ENCODE results near the gene RHOF.

Gene RHOF, protein sequence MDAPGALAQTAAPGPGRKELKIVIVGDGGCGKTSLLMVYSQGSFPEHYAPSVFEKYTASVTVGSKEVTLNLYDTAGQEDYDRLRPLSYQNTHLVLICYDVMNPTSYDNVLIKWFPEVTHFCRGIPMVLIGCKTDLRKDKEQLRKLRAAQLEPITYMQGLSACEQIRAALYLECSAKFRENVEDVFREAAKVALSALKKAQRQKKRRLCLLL

DNA sequence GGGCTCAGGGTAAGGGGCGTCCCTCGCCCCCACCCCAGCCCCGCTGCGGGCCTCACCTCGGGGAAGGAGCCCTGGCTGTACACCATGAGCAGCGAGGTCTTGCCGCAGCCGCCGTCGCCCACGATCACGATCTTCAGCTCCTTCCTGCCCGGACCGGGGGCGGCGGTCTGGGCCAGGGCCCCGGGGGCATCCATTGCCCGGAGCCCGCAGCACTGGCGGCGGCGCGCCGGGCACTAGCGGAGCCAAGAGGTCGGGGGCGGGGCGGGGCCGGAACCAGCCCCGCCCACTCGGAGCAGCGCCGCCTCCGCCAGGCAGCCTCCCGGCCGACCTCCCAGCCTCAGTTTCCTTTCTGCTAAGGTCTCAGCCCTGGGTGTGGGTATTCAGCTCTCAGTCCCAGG lies at the start of gene RHOF:
RHOF (minus strand) TSS at position 249 of the 398 bp plus-strand sequence; CDS start at position 194, 55 bp downstream.
- Histone ChIP-seq H3K27me3 (ENCODE audit: control insufficient read depth in 2 of 2, insufficient read depth in 2 of 2, low read length in 2 of 2) (no peaks in the 10 kb centered on the region), H3K4me3 (ENCODE audit: low read length in 2 of 2) (peak within 1 kb of the TSS; percentile 64 to 79), H3K9me3 (ENCODE audit: control insufficient read depth in 2 of 2, low read length in 2 of 2) (no peaks in the 10 kb centered on the region), H3K36me3 (ENCODE audit: control insufficient read depth in 2 of 2, insufficient read depth in 2 of 2, low read length in 2 of 2) (peaks cover 0 to 8% of the 10 kb centered on the region in 2 donors), H3K4me1 (ENCODE audit: control insufficient read depth in 2 of 2, insufficient read depth in 2 of 2, low read length in 2 of 2) (peaks cover 61 to 78% of the 10 kb centered on the region in 2 donors), H3K9ac (ENCODE audit: low read depth in 1 of 2, low read length in 2 of 2) (peak within 1 kb of the TSS; percentile 74 to 79), H3K27ac (ENCODE audit: low read depth in 2 of 2, low read length in 2 of 2) (peak within 1 kb of the TSS; percentile 87 to 91)

DNA sequence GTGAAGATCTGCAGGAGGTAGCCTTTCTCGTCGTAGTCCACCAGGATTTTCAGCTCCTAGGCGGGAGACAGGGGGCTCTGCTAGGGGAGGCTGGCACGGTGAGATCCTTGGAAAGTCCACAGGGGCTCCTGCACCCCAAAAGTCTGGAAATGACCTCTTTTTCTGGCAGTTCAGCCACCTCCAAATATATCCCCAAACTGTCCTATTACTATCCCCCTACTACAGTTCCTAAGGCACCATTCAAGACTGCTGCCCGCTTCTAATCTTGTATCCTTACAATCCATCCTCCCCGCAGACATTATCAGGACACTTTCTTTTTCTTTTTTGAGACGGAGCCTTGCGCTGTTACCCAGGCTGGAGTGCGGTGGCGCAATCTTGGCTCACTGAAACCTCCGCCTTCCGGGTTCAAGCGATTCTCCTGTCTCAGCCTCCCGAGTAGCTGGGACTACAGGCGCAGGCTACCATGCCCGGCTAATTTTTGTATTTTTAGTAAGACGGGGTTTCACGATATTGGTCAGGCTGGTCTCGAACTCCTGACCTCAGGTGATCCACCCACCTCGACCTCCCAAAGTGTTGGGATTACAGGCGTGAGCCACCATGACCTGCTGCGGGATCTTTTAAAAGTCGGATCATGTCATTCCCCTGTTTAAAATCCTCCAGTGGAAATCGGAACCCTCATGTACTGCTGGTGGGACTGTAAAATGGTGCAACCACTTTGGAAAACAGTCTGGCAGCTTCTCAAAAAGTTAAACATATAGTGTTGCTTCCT lies 46.7 kb upstream of the RHOF start:
- H3K9ac ChIP-seq (ENCODE audit: low read depth in 1 of 2, low read length in 2 of 2), result peak overlapping the region; percentile 67 to 74
- H3K4me1 ChIP-seq (ENCODE audit: control insufficient read depth in 2 of 2, insufficient read depth in 2 of 2, low read length in 2 of 2), result peaks cover 0 to 4% of the 10 kb centered on the region in 2 donors
- no peaks in the 10 kb centered on the region for H3K27me3 ChIP-seq (ENCODE audit: control insufficient read depth in 2 of 2, insufficient read depth in 2 of 2, low read length in 2 of 2)
- H3K9me3 ChIP-seq (ENCODE audit: control insufficient read depth in 2 of 2, low read length in 2 of 2), result no peaks in the 10 kb centered on the region
- H3K4me3 ChIP-seq (ENCODE audit: low read length in 2 of 2), result peak overlapping the region; percentile 92 to 93
- no peaks in the 10 kb centered on the region for H3K36me3 ChIP-seq (ENCODE audit: control insufficient read depth in 2 of 2, insufficient read depth in 2 of 2, low read length in 2 of 2)
- H3K27ac ChIP-seq (ENCODE audit: low read depth in 2 of 2, low read length in 2 of 2), result peak overlapping the region; percentile 27 to 61

DNA sequence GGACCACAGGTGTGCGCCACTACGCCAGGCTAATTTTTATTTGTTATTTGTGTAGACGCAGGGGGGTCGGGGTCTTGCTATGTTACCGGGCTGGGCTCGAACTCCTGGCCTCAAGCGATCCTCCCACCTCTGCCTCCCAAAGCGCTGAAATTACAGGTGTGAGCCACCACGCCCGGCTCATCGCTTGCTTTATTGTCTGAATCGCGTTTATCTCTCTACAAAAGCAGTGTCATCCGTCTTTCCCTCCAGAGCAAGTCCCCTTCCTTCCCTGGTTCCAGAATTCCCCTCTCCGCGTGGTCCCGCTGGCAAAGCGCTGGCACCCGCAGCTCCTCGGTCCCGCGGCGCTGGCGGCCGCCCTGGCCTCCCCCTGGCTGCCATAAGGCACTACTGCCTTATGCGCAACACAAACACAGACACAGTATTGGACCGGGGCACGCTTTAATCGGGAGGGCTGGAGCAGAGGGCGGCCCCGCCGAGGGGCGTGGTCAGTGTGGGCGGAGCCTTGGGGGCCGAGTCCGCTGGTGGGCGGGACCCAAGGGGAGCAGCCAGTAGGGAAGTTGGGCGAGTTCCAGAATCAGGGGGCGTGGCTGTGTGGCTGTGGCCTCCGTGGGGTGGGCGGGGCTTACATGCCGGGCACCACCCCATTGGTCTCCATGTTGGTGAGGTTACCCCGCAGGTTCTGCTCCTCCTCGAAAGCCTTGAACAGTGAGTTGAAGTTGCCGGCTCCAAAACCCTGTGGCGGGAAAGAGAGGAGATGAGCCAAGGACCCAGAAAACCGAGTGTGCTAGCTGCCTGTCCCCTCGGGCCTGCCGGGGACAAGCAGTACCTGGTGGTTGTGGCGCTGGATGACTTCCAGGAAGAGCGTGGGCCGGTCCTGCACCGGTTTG lies 45.9 kb upstream of the RHOF start:
- no peaks in the 10 kb centered on the region for H3K36me3 ChIP-seq (ENCODE audit: control insufficient read depth in 2 of 2, insufficient read depth in 2 of 2, low read length in 2 of 2)
- peak overlapping the region; percentile 27 to 61 for H3K27ac ChIP-seq (ENCODE audit: low read depth in 2 of 2, low read length in 2 of 2)
- peak overlapping the region; percentile 92 to 93 for H3K4me3 ChIP-seq (ENCODE audit: low read length in 2 of 2)
- H3K27me3 ChIP-seq (ENCODE audit: control insufficient read depth in 2 of 2, insufficient read depth in 2 of 2, low read length in 2 of 2), result no peaks in the 10 kb centered on the region
- peaks cover 0 to 4% of the 10 kb centered on the region in 2 donors for H3K4me1 ChIP-seq (ENCODE audit: control insufficient read depth in 2 of 2, insufficient read depth in 2 of 2, low read length in 2 of 2)
- H3K9ac ChIP-seq (ENCODE audit: low read depth in 1 of 2, low read length in 2 of 2), result peak overlapping the region; percentile 67 to 74
- no peaks in the 10 kb centered on the region for H3K9me3 ChIP-seq (ENCODE audit: control insufficient read depth in 2 of 2, low read length in 2 of 2)

DNA sequence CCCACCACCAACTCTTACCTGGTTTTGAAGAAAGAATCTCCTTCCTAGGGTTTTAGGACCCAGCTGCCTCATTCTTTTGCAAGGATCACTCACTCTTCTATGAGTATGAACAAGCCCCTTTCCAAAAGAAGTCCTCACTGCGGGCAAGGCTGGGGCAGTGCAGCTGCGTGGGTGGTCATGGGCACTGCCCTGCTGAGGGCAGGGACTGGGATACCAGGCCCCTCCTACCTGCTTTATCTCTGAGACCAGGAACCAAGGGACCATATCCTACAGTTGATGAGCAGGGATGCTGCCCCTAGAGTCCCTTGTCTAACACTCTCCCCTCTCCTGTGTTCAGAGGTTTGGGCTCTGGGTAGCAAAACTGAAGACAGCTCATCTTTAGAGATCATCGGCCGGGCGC lies 44.6 kb upstream of the RHOF start:
- Histone ChIP-seq H3K36me3 (ENCODE audit: control insufficient read depth in 2 of 2, insufficient read depth in 2 of 2, low read length in 2 of 2) (no peaks in the 10 kb centered on the region), H3K9ac (ENCODE audit: low read depth in 1 of 2, low read length in 2 of 2) (no peak overlapping the region), H3K9me3 (ENCODE audit: control insufficient read depth in 2 of 2, low read length in 2 of 2) (no peaks in the 10 kb centered on the region), H3K27ac (ENCODE audit: low read depth in 2 of 2, low read length in 2 of 2) (no peak overlapping the region), H3K4me3 (ENCODE audit: low read length in 2 of 2) (no peak overlapping the region), H3K27me3 (ENCODE audit: control insufficient read depth in 2 of 2, insufficient read depth in 2 of 2, low read length in 2 of 2) (no peaks in the 10 kb centered on the region), H3K4me1 (ENCODE audit: control insufficient read depth in 2 of 2, insufficient read depth in 2 of 2, low read length in 2 of 2) (peaks cover 0 to 4% of the 10 kb centered on the region in 2 donors)

DNA sequence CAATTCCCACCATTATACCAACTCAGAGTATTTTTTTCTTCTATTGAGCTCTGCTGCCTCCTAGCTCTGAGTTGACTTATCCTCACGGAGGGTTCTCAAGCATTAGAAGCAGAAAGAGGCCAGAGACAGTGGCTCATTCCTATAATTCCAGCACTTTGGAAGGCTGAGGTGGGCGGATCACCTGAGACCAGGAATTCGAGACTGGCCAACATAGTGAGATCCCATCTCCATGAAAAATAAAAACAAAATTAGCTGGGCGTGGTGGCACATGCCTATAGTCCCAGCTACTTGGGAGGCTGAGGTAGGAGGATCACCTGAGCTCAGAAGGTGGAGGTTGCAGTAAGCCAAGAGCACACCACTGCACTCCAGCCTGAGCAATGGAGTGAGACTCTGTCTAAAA lies 44.2 kb upstream of the RHOF start:
- H3K9me3 ChIP-seq (ENCODE audit: control insufficient read depth in 2 of 2, low read length in 2 of 2), result no peaks in the 10 kb centered on the region
- H3K4me3 ChIP-seq (ENCODE audit: low read length in 2 of 2), result no peak overlapping the region
- no peaks in the 10 kb centered on the region for H3K36me3 ChIP-seq (ENCODE audit: control insufficient read depth in 2 of 2, insufficient read depth in 2 of 2, low read length in 2 of 2)
- H3K27me3 ChIP-seq (ENCODE audit: control insufficient read depth in 2 of 2, insufficient read depth in 2 of 2, low read length in 2 of 2), result no peaks in the 10 kb centered on the region
- peaks cover 0 to 4% of the 10 kb centered on the region in 2 donors for H3K4me1 ChIP-seq (ENCODE audit: control insufficient read depth in 2 of 2, insufficient read depth in 2 of 2, low read length in 2 of 2)
- no peak overlapping the region for H3K27ac ChIP-seq (ENCODE audit: low read depth in 2 of 2, low read length in 2 of 2)
- H3K9ac ChIP-seq (ENCODE audit: low read depth in 1 of 2, low read length in 2 of 2), result no peak overlapping the region

DNA sequence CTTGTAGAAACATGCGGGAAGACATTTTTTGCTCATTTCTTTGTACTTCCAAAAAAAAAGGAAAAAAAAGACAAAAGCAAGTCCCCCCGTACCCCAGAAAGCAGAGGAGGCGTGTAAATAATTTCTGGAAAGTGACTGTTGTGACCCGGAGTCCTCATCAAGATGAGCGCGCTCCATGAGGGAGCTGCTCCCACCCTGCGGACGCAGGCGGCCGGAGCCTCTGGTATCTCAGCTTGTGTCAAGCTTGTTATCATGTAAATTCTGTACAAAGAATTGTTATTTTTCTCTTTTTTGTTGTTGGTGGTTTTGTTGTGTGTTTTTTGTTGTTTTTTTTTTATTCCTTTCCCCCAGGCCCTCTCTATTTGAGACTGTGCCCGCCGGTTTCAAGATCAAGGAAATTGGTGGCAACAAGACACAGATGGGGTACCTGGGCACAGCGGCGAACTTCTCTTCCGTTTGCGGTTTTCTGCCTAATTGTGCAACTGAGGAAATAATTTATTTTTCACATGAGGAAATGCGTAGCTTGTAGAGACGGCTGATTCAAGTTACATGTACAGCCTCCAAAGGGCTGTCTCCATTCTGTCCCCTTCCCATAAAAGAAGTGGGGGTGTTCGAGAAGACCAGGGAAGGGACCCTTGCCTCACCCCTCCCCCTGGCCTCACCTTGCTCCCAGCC lies 38.2 kb upstream of the RHOF start:
- peaks cover 43 to 45% of the 10 kb centered on the region in 2 donors for H3K36me3 ChIP-seq (ENCODE audit: control insufficient read depth in 2 of 2, insufficient read depth in 2 of 2, low read length in 2 of 2)
- no peaks in the 10 kb centered on the region for H3K9me3 ChIP-seq (ENCODE audit: control insufficient read depth in 2 of 2, low read length in 2 of 2)
- no peak overlapping the region for H3K4me3 ChIP-seq (ENCODE audit: low read length in 2 of 2)
- no peak overlapping the region for H3K9ac ChIP-seq (ENCODE audit: low read depth in 1 of 2, low read length in 2 of 2)
- H3K27ac ChIP-seq (ENCODE audit: low read depth in 2 of 2, low read length in 2 of 2), result no peak overlapping the region
- H3K4me1 ChIP-seq (ENCODE audit: control insufficient read depth in 2 of 2, insufficient read depth in 2 of 2, low read length in 2 of 2), result no peaks in the 10 kb centered on the region
- no peaks in the 10 kb centered on the region for H3K27me3 ChIP-seq (ENCODE audit: control insufficient read depth in 2 of 2, insufficient read depth in 2 of 2, low read length in 2 of 2)

DNA sequence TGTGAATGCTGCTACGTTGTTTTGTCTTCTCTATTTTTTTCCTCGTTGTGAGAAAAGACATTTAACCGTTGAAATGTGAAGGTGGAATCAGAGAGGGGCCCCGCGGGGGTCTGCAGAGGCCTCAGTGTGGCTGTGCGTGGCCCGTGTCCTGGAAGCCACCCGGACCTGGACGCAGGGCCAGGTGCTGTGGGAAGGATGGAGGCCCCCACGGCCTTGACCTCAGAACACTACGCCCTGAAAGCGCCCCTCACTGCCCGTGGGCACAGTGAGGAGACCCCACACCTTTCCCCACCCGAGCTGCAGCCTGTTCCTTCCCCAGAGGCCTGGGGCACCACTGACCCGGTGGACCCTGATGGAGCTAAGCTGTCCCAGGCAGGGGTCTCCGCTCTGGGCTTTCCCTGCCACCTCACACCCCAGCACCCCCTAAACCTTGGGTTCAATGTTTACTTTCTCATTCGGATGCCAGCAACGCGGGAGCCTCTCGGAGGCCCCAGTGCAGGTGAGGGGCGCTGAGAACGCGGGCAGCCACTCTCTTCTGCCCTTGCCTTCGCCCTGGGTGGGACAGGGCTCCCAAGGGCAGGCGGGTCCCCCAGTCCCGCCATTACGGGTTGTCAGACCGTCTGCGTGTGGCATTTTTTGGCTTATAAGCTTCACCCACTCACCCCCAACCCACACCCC lies 37.2 kb upstream of the RHOF start:
- Histone ChIP-seq H3K27ac (ENCODE audit: low read depth in 2 of 2, low read length in 2 of 2) (no peak overlapping the region), H3K4me3 (ENCODE audit: low read length in 2 of 2) (no peak overlapping the region), H3K27me3 (ENCODE audit: control insufficient read depth in 2 of 2, insufficient read depth in 2 of 2, low read length in 2 of 2) (no peaks in the 10 kb centered on the region), H3K4me1 (ENCODE audit: control insufficient read depth in 2 of 2, insufficient read depth in 2 of 2, low read length in 2 of 2) (no peaks in the 10 kb centered on the region), H3K36me3 (ENCODE audit: control insufficient read depth in 2 of 2, insufficient read depth in 2 of 2, low read length in 2 of 2) (peaks cover 46% of the 10 kb centered on the region in 2 donors), H3K9ac (ENCODE audit: low read depth in 1 of 2, low read length in 2 of 2) (no peak overlapping the region), H3K9me3 (ENCODE audit: control insufficient read depth in 2 of 2, low read length in 2 of 2) (no peaks in the 10 kb centered on the region)

DNA sequence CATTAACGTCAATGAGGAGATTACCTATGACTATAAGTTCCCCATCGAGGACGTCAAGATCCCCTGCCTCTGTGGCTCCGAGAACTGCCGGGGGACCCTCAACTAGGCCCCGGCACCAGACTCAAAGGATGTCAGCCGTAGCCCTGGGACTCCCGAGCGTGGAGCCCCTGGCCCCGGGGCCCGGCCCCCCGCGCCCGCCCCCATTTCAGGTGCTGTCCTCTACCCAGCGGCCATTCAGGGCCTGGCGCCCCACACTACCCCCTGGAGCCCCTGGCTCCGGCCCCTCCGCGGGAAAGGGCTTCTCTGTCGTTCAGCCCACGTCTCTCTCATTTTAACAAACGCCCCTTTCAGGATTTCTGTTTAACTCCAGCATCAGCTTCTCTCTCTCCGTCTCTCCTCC lies 36.6 kb upstream of the RHOF start:
- Histone ChIP-seq H3K9me3 (ENCODE audit: control insufficient read depth in 2 of 2, low read length in 2 of 2) (no peaks in the 10 kb centered on the region), H3K36me3 (ENCODE audit: control insufficient read depth in 2 of 2, insufficient read depth in 2 of 2, low read length in 2 of 2) (peaks cover 46 to 47% of the 10 kb centered on the region in 2 donors), H3K9ac (ENCODE audit: low read depth in 1 of 2, low read length in 2 of 2) (no peak overlapping the region), H3K27me3 (ENCODE audit: control insufficient read depth in 2 of 2, insufficient read depth in 2 of 2, low read length in 2 of 2) (no peaks in the 10 kb centered on the region), H3K4me1 (ENCODE audit: control insufficient read depth in 2 of 2, insufficient read depth in 2 of 2, low read length in 2 of 2) (no peaks in the 10 kb centered on the region), H3K4me3 (ENCODE audit: low read length in 2 of 2) (no peak overlapping the region), H3K27ac (ENCODE audit: low read depth in 2 of 2, low read length in 2 of 2) (no peak overlapping the region)

DNA sequence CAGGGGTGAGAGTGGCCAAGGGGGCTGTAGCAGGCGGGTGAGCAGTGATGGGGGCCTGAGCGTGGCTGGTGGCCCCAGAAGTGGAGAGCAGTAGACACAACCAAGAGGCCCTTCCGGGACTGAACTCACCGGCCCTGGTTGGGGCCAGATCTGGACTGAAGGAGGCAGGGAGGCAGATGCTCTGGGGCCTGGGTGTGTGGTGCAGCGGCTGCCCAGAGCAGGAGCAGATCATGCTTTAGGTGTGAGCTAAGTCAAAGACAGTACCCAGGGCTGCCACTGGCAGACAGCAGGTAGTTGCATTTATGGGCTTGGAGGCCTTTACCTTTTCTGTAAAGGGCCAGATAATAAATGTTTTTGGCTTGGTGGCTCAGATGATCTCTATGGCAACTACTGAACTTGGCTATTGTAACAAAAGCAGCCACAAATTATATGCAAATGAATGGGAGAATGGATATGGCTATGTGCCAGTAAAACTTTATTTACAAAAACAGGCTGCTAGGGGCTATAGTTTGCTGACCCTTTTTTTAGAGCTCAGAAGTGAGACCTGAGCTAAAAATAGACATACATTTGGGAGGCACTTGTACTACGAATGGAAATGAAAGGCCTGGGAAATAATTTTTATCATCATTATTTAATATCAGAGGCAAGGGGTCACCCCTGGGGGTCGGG lies 35.9 kb upstream of the RHOF start:
- H3K9ac ChIP-seq (ENCODE audit: low read depth in 1 of 2, low read length in 2 of 2), result no peak overlapping the region
- no peaks in the 10 kb centered on the region for H3K4me1 ChIP-seq (ENCODE audit: control insufficient read depth in 2 of 2, insufficient read depth in 2 of 2, low read length in 2 of 2)
- H3K9me3 ChIP-seq (ENCODE audit: control insufficient read depth in 2 of 2, low read length in 2 of 2), result no peaks in the 10 kb centered on the region
- peaks cover 46 to 50% of the 10 kb centered on the region in 2 donors for H3K36me3 ChIP-seq (ENCODE audit: control insufficient read depth in 2 of 2, insufficient read depth in 2 of 2, low read length in 2 of 2)
- H3K4me3 ChIP-seq (ENCODE audit: low read length in 2 of 2), result no peak overlapping the region
- no peak overlapping the region for H3K27ac ChIP-seq (ENCODE audit: low read depth in 2 of 2, low read length in 2 of 2)
- H3K27me3 ChIP-seq (ENCODE audit: control insufficient read depth in 2 of 2, insufficient read depth in 2 of 2, low read length in 2 of 2), result no peaks in the 10 kb centered on the region

All from mucosa of rectum (tissue), 2 donors.